KMS-11 (cell line): Measurements from ENCODE around the gene SLIT1.

Source experiments
- H2AFZ ChIP-seq: fragments of 200-600 bp; sonication (generic); 2 replicates; pipeline ENCODE4 v1.6.1; 2016; ENCODE audit warnings: antibody characterized with exemption, mixed run types, low read depth
- H3K27ac ChIP-seq: fragments of 200-600 bp; sonication (generic); 2 replicates; pipeline ENCODE4 v1.6.1; 2016; ENCODE audit warnings: mild to moderate bottlenecking, mixed run types
- H3K27me3 ChIP-seq: fragments of 200-600 bp; sonication (generic); 2 replicates; pipeline ENCODE4 v1.6.1; 2017; ENCODE audit warnings: mild to moderate bottlenecking, low read depth, mixed run types, moderate library complexity; ENCODE audit not compliant: insufficient read depth
- H3K36me3 ChIP-seq: fragments of 200-600 bp; sonication (generic); 2 replicates; pipeline ENCODE4 v1.6.1; 2017; ENCODE audit warnings: mild to moderate bottlenecking, mixed run types; ENCODE audit not compliant: insufficient read depth
- H3K4me1 ChIP-seq: fragments of 200-600 bp; sonication (generic); 2 replicates; pipeline ENCODE4 v1.6.1; 2016; ENCODE audit warnings: mild to moderate bottlenecking, low read depth, mixed run types; ENCODE audit not compliant: poor library complexity, severe bottlenecking
- H3K4me2 ChIP-seq: fragments of 200-600 bp; sonication (generic); 2 replicates; pipeline ENCODE4 v1.7.0; 2016; ENCODE audit warnings: mild to moderate bottlenecking, mixed run types
- H3K4me3 ChIP-seq: fragments of 200-600 bp; sonication (generic); IDR thresholded peaks from 2 replicates; pipeline ENCODE4 v1.6.1; 2017; ENCODE audit warnings: low read depth, low read length, mixed read lengths; ENCODE audit not compliant: insufficient read depth
- H3K79me2 ChIP-seq: fragments of 200-600 bp; sonication (generic); 2 replicates; pipeline ENCODE4 v1.6.1; 2016; ENCODE audit warnings: low read depth, mixed run types; ENCODE audit not compliant: insufficient read depth
- H3K9ac ChIP-seq: fragments of 200-600 bp; sonication (generic); 2 replicates; pipeline ENCODE4 v1.6.1; 2016; ENCODE audit warnings: mild to moderate bottlenecking, mixed run types
- H4K20me1 ChIP-seq: fragments of 200-600 bp; sonication (generic); 2 replicates; pipeline ENCODE4 v1.6.1; 2016; ENCODE audit warnings: mild to moderate bottlenecking, mixed run types; ENCODE audit not compliant: insufficient read depth
- CTCF ChIP-seq: fragments of 200-600 bp; sonication (generic); conservative IDR thresholded peaks from 2 replicates; pipeline ENCODE4 v1.6.1; 2017; ENCODE audit warnings: low read depth, mild to moderate bottlenecking, antibody characterized with exemption, low read length, moderate library complexity, mixed read lengths

The SLIT1 gene

GRCh38 chr10:96987141-96987841 is 198.5 kb downstream of the SLIT1 start:
- Histone ChIP-seq H3K36me3 (no peaks in the 10 kb centered on the region), H3K4me3 (no peak overlapping the region), H2AFZ (no peak overlapping the region), H4K20me1 (no peaks in the 10 kb centered on the region), H3K27me3 (no peaks in the 10 kb centered on the region), H3K79me2 (no peaks in the 10 kb centered on the region), H3K4me1 (peaks cover 15% of the 10 kb centered on the region), H3K9ac (no peak overlapping the region), H3K4me2 (no peak overlapping the region), H3K27ac (no peak overlapping the region)
- no peak for TF ChIP-seq CTCF

- Histone ChIP-seq H3K4me2 (no peak overlapping the region), H3K27me3 (no peaks in the 10 kb centered on the region), H4K20me1 (no peaks in the 10 kb centered on the region), H3K4me3 (no peak overlapping the region), H2AFZ (no peak overlapping the region), H3K36me3 (no peaks in the 10 kb centered on the region), H3K79me2 (no peaks in the 10 kb centered on the region), H3K9ac (no peak overlapping the region), H3K27ac (no peak overlapping the region), H3K4me1 (peaks cover 5% of the 10 kb centered on the region)
- no peak for TF ChIP-seq CTCF
Measured at GRCh38 chr10:96986200-96986856, 199.4 kb downstream of the SLIT1 start.

- no peaks in the 10 kb centered on the region for H3K79me2 ChIP-seq
- no peaks in the 10 kb centered on the region for H3K27me3 ChIP-seq
- TF ChIP-seq CTCF = no peak
- H3K4me3 ChIP-seq = no peak overlapping the region
- no peak overlapping the region for H3K9ac ChIP-seq
- H2AFZ ChIP-seq = no peak overlapping the region
- no peaks in the 10 kb centered on the region for H4K20me1 ChIP-seq
- H3K27ac ChIP-seq = no peak overlapping the region
- H3K36me3 ChIP-seq = no peaks in the 10 kb centered on the region
- H3K4me2 ChIP-seq = no peak overlapping the region
- H3K4me1 ChIP-seq = peaks cover under 1% of the 10 kb centered on the region
Measured at GRCh38 chr10:96984541-96985131, 201.1 kb downstream of the SLIT1 start.

GRCh38 chr10:96982149-96982930 is 203.4 kb downstream of the SLIT1 start:
- no peak overlapping the region for H3K4me3 ChIP-seq
- peaks cover 23% of the 10 kb centered on the region for H3K4me1 ChIP-seq
- no peak overlapping the region for H2AFZ ChIP-seq
- H3K27me3 ChIP-seq = no peaks in the 10 kb centered on the region
- no peaks in the 10 kb centered on the region for H3K36me3 ChIP-seq
- no peaks in the 10 kb centered on the region; the same call in 1 of the 2 replicates for H4K20me1 ChIP-seq
- no peak overlapping the region for H3K4me2 ChIP-seq
- no peak overlapping the region for H3K9ac ChIP-seq
- TF ChIP-seq CTCF = no peak
- H3K79me2 ChIP-seq = no peaks in the 10 kb centered on the region
- no peak overlapping the region for H3K27ac ChIP-seq
